Measurements from ENCODE around the gene XPR1. TPM values are rescaled to one million over a fixed set of nuclear protein-coding genes. Genes with fewer than 3 reads are reported as not detected.

Gene XPR1
- total RNA-seq, 4 donors from 2014 or later: 6.8 to 23.1 (median 17.2) TPM

- H3K4me1 ChIP-seq: peaks cover 0 to 6% (median 0%) of the 10 kb centered on the region in 3 donors
- no peaks in the 10 kb centered on the region for H3K27me3 ChIP-seq
- WGBS, 2 donors: 63 to 83% methylated on average over 3 to 4 of the region's 4 CpGs
- no peak overlapping the region for H3K27ac ChIP-seq
- intact Hi-C loops (cut with DNase I): loop anchor here (10.0 kb wide), 1 partner anchor 218 kb away; no protein-coding TSS in a partner anchor
- no peak overlapping the region for H3K4me3 ChIP-seq
- TF ChIP-seq POLR2A (IDR thresholded peaks at IDR 0.05): no peak
- TF ChIP-seq CTCF (IDR thresholded peaks at IDR 0.05): no peak
- H3K9me3 ChIP-seq: no peaks in the 10 kb centered on the region
- H3K36me3 ChIP-seq: no peaks in the 10 kb centered on the region
- DNase-seq: no peak
Measured at GRCh38 chr1:180646547-180646946, 14.7 kb downstream of the XPR1 start.

- 87 to 96% methylated on average over 2 of the region's 2 CpGs for WGBS, 2 donors
- Histone ChIP-seq H3K36me3 (peaks cover 0 to 2% (median 0%) of the 10 kb centered on the region in 3 donors), H3K4me1 (no peaks in the 10 kb centered on the region), H3K27me3 (no peaks in the 10 kb centered on the region), H3K27ac (no peak overlapping the region), H3K9me3 (peaks cover 0 to 8% (median 6%) of the 10 kb centered on the region in 3 donors), H3K4me3 (no peak overlapping the region)
- TF ChIP-seq CTCF (IDR thresholded peaks at IDR 0.05) (no peak), POLR2A (IDR thresholded peaks at IDR 0.05) (no peak)
- DNase-seq: no peak
- intact Hi-C loops (cut with DNase I): no loop called here
Measured at GRCh38 chr1:180652792-180653191, 21.0 kb downstream of the XPR1 start.

- Histone ChIP-seq H3K4me3 (no peak overlapping the region), H3K9me3 (peaks cover 0 to 48% (median 13%) of the 10 kb centered on the region in 3 donors), H3K27ac (no peak overlapping the region), H3K4me1 (no peaks in the 10 kb centered on the region), H3K27me3 (no peaks in the 10 kb centered on the region), H3K36me3 (peaks cover 0 to 29% (median 0%) of the 10 kb centered on the region in 3 donors)
- DNase-seq: no peak
- TF ChIP-seq POLR2A (IDR thresholded peaks at IDR 0.05) (no peak), CTCF (IDR thresholded peaks at IDR 0.05) (no peak)
- intact Hi-C loops (cut with DNase I): no loop called here
Measured at GRCh38 chr1:180662709-180663108, 30.9 kb downstream of the XPR1 start.

GRCh38 chr1:180670681-180671080 lies 38.9 kb downstream of the XPR1 start:
- H3K4me1 ChIP-seq: no peaks in the 10 kb centered on the region
- no peak overlapping the region for H3K27ac ChIP-seq
- peaks cover 0 to 28% (median 12%) of the 10 kb centered on the region in 3 donors for H3K9me3 ChIP-seq
- no peak for DNase-seq
- peaks cover 0 to 9% (median 0%) of the 10 kb centered on the region in 3 donors for H3K36me3 ChIP-seq
- no peak overlapping the region for H3K4me3 ChIP-seq
- no peak for TF ChIP-seq POLR2A (IDR thresholded peaks at IDR 0.05)
- TF ChIP-seq CTCF (IDR thresholded peaks at IDR 0.05): no peak
- H3K27me3 ChIP-seq: no peaks in the 10 kb centered on the region
- intact Hi-C loops (cut with DNase I): no loop called here
- 100% methylated on average over 1 of the region's 1 CpG for WGBS, 2 donors

GRCh38 chr1:180672105-180672504 lies 40.3 kb downstream of the XPR1 start:
- DNase-seq: no peak
- Histone ChIP-seq H3K27ac (no peak overlapping the region), H3K9me3 (peaks cover 0 to 18% (median 12%) of the 10 kb centered on the region in 3 donors), H3K27me3 (no peaks in the 10 kb centered on the region), H3K4me1 (no peaks in the 10 kb centered on the region), H3K36me3 (peaks cover 0 to 9% (median 0%) of the 10 kb centered on the region in 3 donors), H3K4me3 (no peak overlapping the region)
- TF ChIP-seq CTCF (IDR thresholded peaks at IDR 0.05) (no peak), POLR2A (IDR thresholded peaks at IDR 0.05) (no peak)
- intact Hi-C loops (cut with DNase I): no loop called here
